CD4-positive, CD25-positive, alpha-beta regulatory T cell (primary cell): ENCODE measurements around the gene MCMBP. TPM values are rescaled to one million over a fixed set of nuclear protein-coding genes. Genes with fewer than 3 reads are reported as not detected.

Experiments used
- ATAC-seq, 2 donors: fragments of 150-1000 bp; cut with Tn5 transposase; one replicate each; pipeline ENCODE4 v1.10.0; 2021; ENCODE audit warnings: low read depth in 2 of 2, moderate number of reproducible peaks in 2 of 2, moderate library complexity in 1 of 2
- DNase-seq, 3 donors: peaks; one replicate each; pipeline versions ENCODE4 v3.0.0 to v3.0.0-alpha.2; 2012 to 2022; ENCODE audit warnings: mixed read lengths in 1 of 3
- H3K27ac ChIP-seq: one replicate; pipeline ENCODE4 v1.7.0; 2013; ENCODE audit warnings: mild to moderate bottlenecking, low read length; ENCODE audit not compliant: insufficient read depth, poor library complexity, severe bottlenecking
- H3K27me3 ChIP-seq: one replicate; pipeline ENCODE4 v1.7.0; 2013; ENCODE audit warnings: low read length; ENCODE audit not compliant: control insufficient read depth, insufficient read depth
- H3K36me3 ChIP-seq: one replicate; pipeline ENCODE4 v1.7.0; 2013; ENCODE audit warnings: mild to moderate bottlenecking, low read length, moderate library complexity; ENCODE audit not compliant: control insufficient read depth, insufficient read depth
- H3K4me1 ChIP-seq: 2 replicates; pipeline ENCODE4 v1.7.0; 2013; ENCODE audit warnings: mild to moderate bottlenecking, low read length; ENCODE audit not compliant: insufficient read depth, control insufficient read depth, poor library complexity, severe bottlenecking
- H3K4me3 ChIP-seq: one replicate; pipeline ENCODE4 v1.7.0; 2013; ENCODE audit warnings: low read depth, mild to moderate bottlenecking, low read length, moderate library complexity
- H3K9me3 ChIP-seq, 2 experiments: 1 replicate in 1 of 2; 2 replicates in 1 of 2; pipeline ENCODE4 v1.7.0; 2013; ENCODE audit warnings: low read length in 2 of 2, mild to moderate bottlenecking in 1 of 2, moderate library complexity in 1 of 2; ENCODE audit not compliant: control insufficient read depth in 2 of 2
- H3K27ac Mint-ChIP-seq, 3 donors: one replicate each; pipeline ENCODE4 v1.8.0; 2020 to 2022; ENCODE audit warnings: mild to moderate bottlenecking in 3 of 3, mixed read lengths in 3 of 3, moderate library complexity in 2 of 3
- H3K27me3 Mint-ChIP-seq: one replicate; pipeline ENCODE4 v1.8.0; 2022; ENCODE audit warnings: mild to moderate bottlenecking, mixed read lengths
- H3K36me3 Mint-ChIP-seq: one replicate; pipeline ENCODE4 v1.8.0; 2020; ENCODE audit warnings: mixed read lengths
- H3K4me1 Mint-ChIP-seq, 4 donors: one replicate each; pipeline ENCODE4 v1.8.0; 2020 to 2022; ENCODE audit warnings: mixed read lengths in 4 of 4, mild to moderate bottlenecking in 1 of 4
- H3K4me3 Mint-ChIP-seq, 4 donors: one replicate each; pipeline ENCODE4 v1.8.0; 2020 to 2022; ENCODE audit warnings: mild to moderate bottlenecking in 4 of 4, mixed read lengths in 4 of 4, moderate library complexity in 3 of 4
- H3K9me3 Mint-ChIP-seq, 7 donors: one replicate each; pipeline ENCODE4 v1.8.0; 2020 to 2022; ENCODE audit warnings: mixed read lengths in 7 of 7, mild to moderate bottlenecking in 3 of 7, moderate library complexity in 2 of 7
- polyA plus RNA-seq, 4 donors: library from polyadenylated mRNA; unstranded; fragments of 300-500 nt; fragmentation: Illumina TruSeq; gene quantifications; one replicate each; pipeline ENCODE4 v1.2.3, GENCODE V29; 2021
- total RNA-seq: library from RNA; stranded (reverse); gene quantifications from one replicate; pipeline ENCODE4 v1.2.3, GENCODE V29; 2022

Gene MCMBP
- total and polyA plus RNA-seq, 5 donors from 2014 or later: 36.1 to 69.6 (median 64.2) TPM

GRCh38 chr10:119807960-119808697, 64.5 kb downstream of the MCMBP start:
- peak overlapping the region in 2 of 3 donors; percentile 43 to 69 for H3K27ac Mint-ChIP-seq

GRCh38 chr10:119806334-119807130, 66.1 kb downstream of the MCMBP start:
- no peaks in the 10 kb centered on the region for H3K9me3 Mint-ChIP-seq
- H3K27ac ChIP-seq: no peak overlapping the region
- H3K4me1 ChIP-seq: peaks cover 7% of the 10 kb centered on the region
- no peaks in the 10 kb centered on the region for H3K27me3 ChIP-seq
- H3K4me1 Mint-ChIP-seq: peaks cover 2 to 10% (median 7%) of the 10 kb centered on the region in 4 donors
- H3K4me3 Mint-ChIP-seq: no peak overlapping the region
- H3K4me3 ChIP-seq: no peak overlapping the region
- no peak for ATAC-seq
- no peak overlapping the region for H3K27ac Mint-ChIP-seq
- H3K9me3 ChIP-seq: no peaks in the 10 kb centered on the region
- H3K36me3 ChIP-seq: peaks cover 33% of the 10 kb centered on the region
- H3K36me3 Mint-ChIP-seq: peaks cover 30% of the 10 kb centered on the region
- no peaks in the 10 kb centered on the region for H3K27me3 Mint-ChIP-seq
- DNase-seq: no peak

More at GRCh38 chr10:119807960-119808697, 64.5 kb downstream of the MCMBP start:
- Mint-ChIP-seq H3K27me3 (no peaks in the 10 kb centered on the region), H3K4me3 (no peak overlapping the region), H3K9me3 (no peaks in the 10 kb centered on the region), H3K4me1 (peaks cover 2 to 10% (median 4%) of the 10 kb centered on the region in 4 donors), H3K36me3 (peaks cover 39% of the 10 kb centered on the region)
- H3K9me3 ChIP-seq: no peaks in the 10 kb centered on the region
- no peak overlapping the region for H3K4me3 ChIP-seq
- peak in 1 of 2 donors; percentile 39 for ATAC-seq
- no peak overlapping the region for H3K27ac ChIP-seq
- peak in 1 of 3 donors; percentile 46 for DNase-seq
- H3K4me1 ChIP-seq: no peaks in the 10 kb centered on the region
- peaks cover 43% of the 10 kb centered on the region for H3K36me3 ChIP-seq
- no peaks in the 10 kb centered on the region for H3K27me3 ChIP-seq

GRCh38 chr10:119805702-119806230, 66.9 kb downstream of the MCMBP start:
- Histone ChIP-seq H3K9me3 (no peaks in the 10 kb centered on the region), H3K4me1 (peaks cover 14% of the 10 kb centered on the region), H3K36me3 (peaks cover 28% of the 10 kb centered on the region), H3K27ac (no peak overlapping the region), H3K4me3 (no peak overlapping the region), H3K27me3 (no peaks in the 10 kb centered on the region)
- DNase-seq (no peak), ATAC-seq (no peak)
- Mint-ChIP-seq H3K4me3 (no peak overlapping the region), H3K27me3 (no peaks in the 10 kb centered on the region), H3K9me3 (no peaks in the 10 kb centered on the region), H3K36me3 (peaks cover 28% of the 10 kb centered on the region), H3K4me1 (peaks cover 7 to 15% (median 12%) of the 10 kb centered on the region in 4 donors), H3K27ac (no peak overlapping the region)

GRCh38 chr10:119803264-119803663, 69.4 kb downstream of the MCMBP start:
- Histone ChIP-seq H3K4me1 (peaks cover 15% of the 10 kb centered on the region), H3K27me3 (no peaks in the 10 kb centered on the region), H3K9me3 (no peaks in the 10 kb centered on the region), H3K4me3 (no peak overlapping the region), H3K27ac (no peak overlapping the region), H3K36me3 (peaks cover 30% of the 10 kb centered on the region)
- DNase-seq (no peak), ATAC-seq (no peak)
- H3K27me3 Mint-ChIP-seq: no peaks in the 10 kb centered on the region
- no peak overlapping the region for H3K27ac Mint-ChIP-seq
- H3K4me3 Mint-ChIP-seq: no peak overlapping the region
- peaks cover 7 to 17% (median 13%) of the 10 kb centered on the region in 4 donors for H3K4me1 Mint-ChIP-seq
- H3K9me3 Mint-ChIP-seq: no peaks in the 10 kb centered on the region
- peaks cover 31% of the 10 kb centered on the region for H3K36me3 Mint-ChIP-seq

GRCh38 chr10:119801998-119802538, 70.6 kb downstream of the MCMBP start:
- Histone ChIP-seq H3K27me3 (no peaks in the 10 kb centered on the region), H3K9me3 (no peaks in the 10 kb centered on the region), H3K4me3 (no peak overlapping the region), H3K36me3 (peaks cover 33% of the 10 kb centered on the region), H3K27ac (no peak overlapping the region), H3K4me1 (peaks cover 15% of the 10 kb centered on the region)
- DNase-seq (peak in 1 of 3 donors; percentile 24), ATAC-seq (peak in 1 of 2 donors; percentile 25)
- H3K27me3 Mint-ChIP-seq: no peaks in the 10 kb centered on the region
- H3K36me3 Mint-ChIP-seq: peaks cover 36% of the 10 kb centered on the region
- no peaks in the 10 kb centered on the region for H3K9me3 Mint-ChIP-seq
- peak overlapping the region in 1 of 3 donors; percentile 44 for H3K27ac Mint-ChIP-seq
- no peak overlapping the region for H3K4me3 Mint-ChIP-seq
- H3K4me1 Mint-ChIP-seq: peaks cover 4 to 17% (median 10%) of the 10 kb centered on the region in 4 donors

GRCh38 chr10:119801176-119801575, 71.5 kb downstream of the MCMBP start:
- Mint-ChIP-seq H3K4me1 (peaks cover 4 to 17% (median 10%) of the 10 kb centered on the region in 4 donors), H3K9me3 (no peaks in the 10 kb centered on the region), H3K4me3 (no peak overlapping the region), H3K27me3 (no peaks in the 10 kb centered on the region), H3K27ac (peak overlapping the region in 1 of 3 donors; percentile 3), H3K36me3 (peaks cover 45% of the 10 kb centered on the region)
- no peak overlapping the region for H3K4me3 ChIP-seq
- H3K4me1 ChIP-seq: peaks cover 15% of the 10 kb centered on the region
- ATAC-seq: no peak
- DNase-seq: no peak
- no peaks in the 10 kb centered on the region for H3K9me3 ChIP-seq
- H3K27me3 ChIP-seq: no peaks in the 10 kb centered on the region
- H3K27ac ChIP-seq: no peak overlapping the region
- peaks cover 35% of the 10 kb centered on the region for H3K36me3 ChIP-seq

GRCh38 chr10:119796039-119796438, 76.6 kb downstream of the MCMBP start:
- Mint-ChIP-seq H3K4me1 (peaks cover 2 to 19% (median 6%) of the 10 kb centered on the region in 4 donors), H3K4me3 (no peak overlapping the region), H3K36me3 (peaks cover 31% of the 10 kb centered on the region), H3K27me3 (no peaks in the 10 kb centered on the region), H3K27ac (no peak overlapping the region), H3K9me3 (no peaks in the 10 kb centered on the region)
- Histone ChIP-seq H3K4me3 (no peak overlapping the region), H3K27me3 (no peaks in the 10 kb centered on the region), H3K9me3 (no peaks in the 10 kb centered on the region), H3K27ac (no peak overlapping the region), H3K4me1 (peaks cover 4% of the 10 kb centered on the region), H3K36me3 (peaks cover 25% of the 10 kb centered on the region)
- DNase-seq (no peak), ATAC-seq (no peak)
